Ammon's horn (tissue), 1 donor: ENCODE results near the gene KLHL33.

Experiments used
- DNase-seq: peaks from one replicate; pipeline ENCODE4 v3.0.0-alpha.2; 2016; ENCODE audit warnings: low spot score

The KLHL33 gene

DNA sequence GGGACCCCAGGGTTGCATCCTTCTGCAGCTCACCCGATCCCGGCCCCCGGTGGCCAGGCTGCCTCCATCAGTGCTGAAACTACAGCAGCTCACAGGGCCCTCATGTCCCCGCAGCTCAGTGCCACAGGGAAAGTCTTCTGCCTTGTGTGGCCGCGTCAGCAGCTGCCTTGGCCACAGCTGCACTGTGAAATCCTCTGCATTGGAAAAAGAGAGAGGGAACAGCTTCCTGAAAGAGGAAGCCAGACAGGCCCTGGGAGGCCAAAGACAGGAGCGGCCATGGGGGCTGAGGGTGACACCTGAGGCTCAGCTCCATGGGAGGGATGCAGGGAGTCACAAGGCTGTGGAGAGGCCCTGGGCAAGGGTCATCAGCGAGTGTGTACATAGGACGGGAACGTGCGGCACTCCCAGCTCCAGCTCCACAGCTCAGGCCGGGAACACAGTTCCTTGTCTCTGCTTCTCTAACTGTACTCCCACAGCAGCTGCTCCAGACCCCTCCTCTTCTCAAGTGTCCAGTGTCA lies 59.8 kb downstream of the KLHL33 start:
- DNase-seq = no peak
